ENCODE results near the gene ITPKC. TPM values are rescaled to one million over a fixed set of nuclear protein-coding genes. Genes with fewer than 3 reads are reported as not detected.

The ITPKC gene
- total and polyA plus RNA-seq, 11 donors = 6.9 to 27.3 (median 9.1) TPM

GRCh38 chr19:40735013-40735771 is 18.3 kb downstream of the ITPKC start:
- DNase-seq (no peak), ATAC-seq (no peak)
- no peaks in the 10 kb centered on the region for H3K9me3 ChIP-seq
- peaks cover 2 to 100% (median 95%) of the 10 kb centered on the region in 9 donors for H3K36me3 ChIP-seq
- peaks cover 0 to 10% (median 2%) of the 10 kb centered on the region in 12 donors for H3K4me1 ChIP-seq
- no peak overlapping the region for H3K27ac ChIP-seq
- 95 to 97% (median 95%) methylated on average over 11 of the region's 11 CpGs for WGBS, 4 donors
- TF ChIP-seq, protein P1, sequence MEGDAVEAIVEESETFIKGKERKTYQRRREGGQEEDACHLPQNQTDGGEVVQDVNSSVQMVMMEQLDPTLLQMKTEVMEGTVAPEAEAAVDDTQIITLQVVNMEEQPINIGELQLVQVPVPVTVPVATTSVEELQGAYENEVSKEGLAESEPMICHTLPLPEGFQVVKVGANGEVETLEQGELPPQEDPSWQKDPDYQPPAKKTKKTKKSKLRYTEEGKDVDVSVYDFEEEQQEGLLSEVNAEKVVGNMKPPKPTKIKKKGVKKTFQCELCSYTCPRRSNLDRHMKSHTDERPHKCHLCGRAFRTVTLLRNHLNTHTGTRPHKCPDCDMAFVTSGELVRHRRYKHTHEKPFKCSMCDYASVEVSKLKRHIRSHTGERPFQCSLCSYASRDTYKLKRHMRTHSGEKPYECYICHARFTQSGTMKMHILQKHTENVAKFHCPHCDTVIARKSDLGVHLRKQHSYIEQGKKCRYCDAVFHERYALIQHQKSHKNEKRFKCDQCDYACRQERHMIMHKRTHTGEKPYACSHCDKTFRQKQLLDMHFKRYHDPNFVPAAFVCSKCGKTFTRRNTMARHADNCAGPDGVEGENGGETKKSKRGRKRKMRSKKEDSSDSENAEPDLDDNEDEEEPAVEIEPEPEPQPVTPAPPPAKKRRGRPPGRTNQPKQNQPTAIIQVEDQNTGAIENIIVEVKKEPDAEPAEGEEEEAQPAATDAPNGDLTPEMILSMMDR (IDR thresholded peaks at IDR 0.05) = no peak
- no peak for TF ChIP-seq POLR2A (IDR thresholded peaks at IDR 0.05)
- H3K4me3 ChIP-seq = no peak overlapping the region
- H3K27me3 ChIP-seq = no peaks in the 10 kb centered on the region
- intact Hi-C loops (cut with DNase I) = loop anchor here in 1 of 10 donors (5.0 kb wide), 1 partner anchor 63 kb away; no protein-coding TSS in a partner anchor

- no peak for TF ChIP-seq POLR2A (IDR thresholded peaks at IDR 0.05)
- TF ChIP-seq, protein P1 (IDR thresholded peaks at IDR 0.05) = no peak
- no peak for DNase-seq
- no peaks in the 10 kb centered on the region for H3K27me3 ChIP-seq
- ATAC-seq = no peak
- H3K27ac ChIP-seq = peak overlapping the region in 4 of 12 donors; percentile 9 to 56 (median 20)
- H3K36me3 ChIP-seq = peaks cover 2 to 92% (median 82%) of the 10 kb centered on the region in 9 donors
- no peak overlapping the region for H3K4me3 ChIP-seq
- WGBS, 4 donors = 87 to 94% (median 91%) methylated on average over 8 to 9 of the region's 9 CpGs
- intact Hi-C loops (cut with DNase I) = loop anchor here in 1 of 10 donors (5.0 kb wide), 1 partner anchor 64 kb away; no protein-coding TSS in a partner anchor
- H3K9me3 ChIP-seq = no peaks in the 10 kb centered on the region
- H3K4me1 ChIP-seq = peaks cover 0 to 24% (median 13%) of the 10 kb centered on the region in 12 donors
Measured at GRCh38 chr19:40736661-40737060, 19.7 kb downstream of the ITPKC start.

DNA sequence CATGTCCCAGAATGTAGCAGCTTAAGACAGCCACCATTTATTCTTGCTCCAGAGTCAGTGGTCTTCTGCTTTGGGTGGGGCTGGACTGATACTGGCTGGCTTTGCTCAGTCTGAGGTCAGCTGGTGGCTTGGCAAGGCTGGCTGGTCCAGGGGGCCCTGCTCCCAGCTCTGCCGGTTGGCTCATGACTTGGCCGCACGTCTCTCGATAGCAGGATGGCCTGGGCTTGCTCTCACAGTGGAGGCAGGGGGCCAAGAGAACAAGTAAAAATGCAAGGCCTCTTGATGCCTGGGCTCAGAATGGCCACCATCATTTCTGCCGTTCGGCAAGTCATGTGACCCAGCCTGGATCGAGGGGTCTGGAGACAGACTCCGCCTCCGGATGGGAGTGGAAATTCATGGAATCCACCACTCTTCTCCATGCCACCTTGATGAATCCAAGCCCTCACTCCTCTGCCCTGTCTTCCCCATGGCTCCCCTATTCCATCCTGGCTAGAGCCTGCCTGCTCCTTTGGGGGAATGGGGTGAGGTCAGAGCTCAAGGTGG is 20.3 kb downstream of the ITPKC start:
- peak overlapping the region in 4 of 12 donors; percentile 9 to 56 (median 20) for H3K27ac ChIP-seq
- no peaks in the 10 kb centered on the region for H3K27me3 ChIP-seq
- 57 to 79% (median 74%) methylated on average over 5 to 9 of the region's 9 CpGs for WGBS, 4 donors
- ATAC-seq = peak; percentile 24 to 65 (median 54)
- H3K9me3 ChIP-seq = no peaks in the 10 kb centered on the region
- peak in 1 of 5 donors; percentile 58 for DNase-seq
- H3K36me3 ChIP-seq = peaks cover 2 to 87% (median 77%) of the 10 kb centered on the region in 9 donors
- intact Hi-C loops (cut with DNase I) = loop anchor here in 1 of 10 donors (5.0 kb wide), 1 partner anchor 65 kb away; no protein-coding TSS in a partner anchor
- TF ChIP-seq, protein P1 (IDR thresholded peaks at IDR 0.05) = no peak
- no peak for TF ChIP-seq POLR2A (IDR thresholded peaks at IDR 0.05)
- H3K4me1 ChIP-seq = peaks cover 0 to 25% (median 13%) of the 10 kb centered on the region in 12 donors
- H3K4me3 ChIP-seq = no peak overlapping the region
